ENCODE results near the gene C8G. TPM values are rescaled to one million over a fixed set of nuclear protein-coding genes. Genes with fewer than 3 reads are reported as not detected.

Gene C8G
- total and polyA plus RNA-seq, 2 of the 4 experiments (the other 2 are of a cell fraction), result 0.80 TPM; not detected in 1

DNA sequence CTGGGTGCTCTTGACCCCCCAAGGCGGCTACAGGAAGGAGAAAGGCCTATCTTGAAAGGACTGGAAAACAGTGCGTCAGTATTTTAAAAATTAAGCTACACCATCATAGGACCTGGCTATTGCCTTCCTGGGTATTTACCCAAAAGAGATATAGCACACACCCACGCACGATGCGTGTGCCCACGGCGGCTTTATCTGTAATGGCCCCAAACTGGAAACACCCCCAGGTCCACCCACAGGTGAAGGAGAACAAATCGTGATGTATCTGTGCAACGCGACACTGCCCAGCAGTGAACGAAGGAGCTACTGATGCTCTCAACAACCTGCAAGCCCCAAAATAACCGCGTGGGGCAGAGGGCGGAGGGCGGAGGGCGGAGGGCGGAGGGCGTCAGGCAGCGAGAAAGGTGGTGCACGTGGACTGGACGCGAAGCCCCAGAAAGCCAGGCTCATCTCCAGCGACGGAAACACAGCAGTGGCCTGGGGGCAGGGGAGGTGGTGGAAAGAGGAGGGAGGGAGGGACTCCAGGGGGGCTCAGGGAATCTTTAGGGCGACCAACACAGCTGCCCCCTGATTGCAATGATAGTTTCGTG lies 19.9 kb downstream of the C8G start:
- Histone ChIP-seq H4K91ac (ENCODE audit: insufficient read depth, low read depth, low read length) (no peak overlapping the region), H2BK15ac (ENCODE audit: low read depth, low read length) (no peak overlapping the region), H3K36me3 (ENCODE audit: control insufficient read depth, insufficient read depth, low read length) (no peaks in the 10 kb centered on the region), H3K9me3 (ENCODE audit: control insufficient read depth, insufficient read depth, low read length) (no peaks in the 10 kb centered on the region), H3K18ac (ENCODE audit: low read depth, low read length) (no peak overlapping the region), H3K9me1 (ENCODE audit: insufficient read depth, low read length) (peaks cover 2% of the 10 kb centered on the region; the same call in 1 of the 2 replicates), H3K23ac (ENCODE audit: low read depth, low read length) (no peak overlapping the region), H3K4ac (ENCODE audit: low read depth, low read length) (no peak overlapping the region), H2AK5ac (ENCODE audit: low read depth, low read length) (no peak overlapping the region), H3K27me3 (ENCODE audit: control insufficient read depth, insufficient read depth, low read length) (peaks cover 20% of the 10 kb centered on the region), H2BK20ac (ENCODE audit: low read depth, low read length) (no peak overlapping the region), H2AFZ (replicated peaks; ENCODE audit: low read length, poor library complexity) (no peak overlapping the region), H3K4me3 (ENCODE audit: insufficient read depth, low read depth, low read length) (no peak overlapping the region), H4K8ac (ENCODE audit: low read depth in 2 of 2, low read length in 2 of 2) (no peak overlapping the region), H2AK9ac (replicated peaks; ENCODE audit: low read depth, low read length, poor library complexity) (no peak overlapping the region), H4K20me1 (ENCODE audit: insufficient read depth, low read length) (no peaks in the 10 kb centered on the region), H3K79me1 (ENCODE audit: low read depth in 1 of 2, low read length in 2 of 2) (no peaks in the 10 kb centered on the region), H3K4me1 (ENCODE audit: control insufficient read depth, insufficient read depth, low read length) (no peaks in the 10 kb centered on the region), H2BK5ac (ENCODE audit: low read depth, low read length, poor library complexity, severe bottlenecking) (no peak overlapping the region), H3K56ac (ENCODE audit: extremely low read depth, insufficient read depth, low read length) (no peak overlapping the region), H4K5ac (ENCODE audit: low read depth, low read length) (no peak overlapping the region), H3K14ac (replicated peaks; ENCODE audit: low read depth, low read length) (no peak overlapping the region), H3K27ac (ENCODE audit: insufficient read depth, low read length) (no peak overlapping the region), H3K9ac (ENCODE audit: low read depth, low read length) (no peak overlapping the region), H2BK120ac (ENCODE audit: low read depth, low read length) (no peak overlapping the region), H3K4me2 (ENCODE audit: low read depth, low read length) (no peak overlapping the region)
- intact Hi-C loops (cut with micrococcal nuclease), result no loop called here
- in situ Hi-C loops (cut with MboI; ENCODE audit: low sequenced_read_pairs), result no loop called here
- WGBS, 2 experiments (ENCODE audit: extremely low coverage in 2 of 2, insufficient read length in 1 of 2), result 83% methylated on average over 8 of the region's 26 CpGs; no CpG with 5 or more reads in 1 of the 2 experiments
- DNase-seq, result no peak
- no TSS peak for BruUV-seq (replicated peaks)
- dilution Hi-C loops (cut with HindIII; ENCODE audit: low sequenced_read_pairs, unreplicated experiment), result no loop called here
- TF ChIP-seq BHLHE40 (IDR thresholded peaks at IDR 0.05; ENCODE audit: low read depth, low read length) (no peak), NFE2L2 (IDR thresholded peaks at IDR 0.05; ENCODE audit: low read depth, low read length) (no peak), CEBPB (IDR thresholded peaks at IDR 0.05; ENCODE audit: low read depth, low read length) (no peak), POLR2A (IDR thresholded peaks at IDR 0.05; ENCODE audit: low read depth, low read length) (no peak), SMC3 (IDR thresholded peaks at IDR 0.05; ENCODE audit: low read depth, low read length) (no peak), RFX5 (IDR thresholded peaks at IDR 0.05; ENCODE audit: low read depth, low read length) (no peak), FOS (IDR thresholded peaks at IDR 0.05; ENCODE audit: low read depth, low read length) (no peak), RAD21 (IDR thresholded peaks at IDR 0.05; ENCODE audit: low read length) (no peak), MAFK (IDR thresholded peaks at IDR 0.05; ENCODE audit: low read depth, low read length) (no peak), RCOR1 (IDR thresholded peaks at IDR 0.05; ENCODE audit: insufficient replicate concordance, low read length) (no peak), MXI1 (IDR thresholded peaks at IDR 0.05; ENCODE audit: borderline replicate concordance, low read depth, low read length) (no peak), MAZ (IDR thresholded peaks at IDR 0.05; ENCODE audit: borderline replicate concordance, low read depth, low read length) (no peak), CHD1 (IDR thresholded peaks at IDR 0.05; ENCODE audit: low read depth, low read length) (no peak)
- TF ChIP-seq, protein P1, sequence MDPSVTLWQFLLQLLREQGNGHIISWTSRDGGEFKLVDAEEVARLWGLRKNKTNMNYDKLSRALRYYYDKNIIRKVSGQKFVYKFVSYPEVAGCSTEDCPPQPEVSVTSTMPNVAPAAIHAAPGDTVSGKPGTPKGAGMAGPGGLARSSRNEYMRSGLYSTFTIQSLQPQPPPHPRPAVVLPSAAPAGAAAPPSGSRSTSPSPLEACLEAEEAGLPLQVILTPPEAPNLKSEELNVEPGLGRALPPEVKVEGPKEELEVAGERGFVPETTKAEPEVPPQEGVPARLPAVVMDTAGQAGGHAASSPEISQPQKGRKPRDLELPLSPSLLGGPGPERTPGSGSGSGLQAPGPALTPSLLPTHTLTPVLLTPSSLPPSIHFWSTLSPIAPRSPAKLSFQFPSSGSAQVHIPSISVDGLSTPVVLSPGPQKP (IDR thresholded peaks at IDR 0.05; ENCODE audit: borderline replicate concordance, low read depth, low read length), result no peak
- TF ChIP-seq, protein P2, sequence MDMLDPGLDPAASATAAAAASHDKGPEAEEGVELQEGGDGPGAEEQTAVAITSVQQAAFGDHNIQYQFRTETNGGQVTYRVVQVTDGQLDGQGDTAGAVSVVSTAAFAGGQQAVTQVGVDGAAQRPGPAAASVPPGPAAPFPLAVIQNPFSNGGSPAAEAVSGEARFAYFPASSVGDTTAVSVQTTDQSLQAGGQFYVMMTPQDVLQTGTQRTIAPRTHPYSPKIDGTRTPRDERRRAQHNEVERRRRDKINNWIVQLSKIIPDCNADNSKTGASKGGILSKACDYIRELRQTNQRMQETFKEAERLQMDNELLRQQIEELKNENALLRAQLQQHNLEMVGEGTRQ (IDR thresholded peaks at IDR 0.05; ENCODE audit: low read depth, low read length), result no peak
- TF ChIP-seq, protein P3, sequence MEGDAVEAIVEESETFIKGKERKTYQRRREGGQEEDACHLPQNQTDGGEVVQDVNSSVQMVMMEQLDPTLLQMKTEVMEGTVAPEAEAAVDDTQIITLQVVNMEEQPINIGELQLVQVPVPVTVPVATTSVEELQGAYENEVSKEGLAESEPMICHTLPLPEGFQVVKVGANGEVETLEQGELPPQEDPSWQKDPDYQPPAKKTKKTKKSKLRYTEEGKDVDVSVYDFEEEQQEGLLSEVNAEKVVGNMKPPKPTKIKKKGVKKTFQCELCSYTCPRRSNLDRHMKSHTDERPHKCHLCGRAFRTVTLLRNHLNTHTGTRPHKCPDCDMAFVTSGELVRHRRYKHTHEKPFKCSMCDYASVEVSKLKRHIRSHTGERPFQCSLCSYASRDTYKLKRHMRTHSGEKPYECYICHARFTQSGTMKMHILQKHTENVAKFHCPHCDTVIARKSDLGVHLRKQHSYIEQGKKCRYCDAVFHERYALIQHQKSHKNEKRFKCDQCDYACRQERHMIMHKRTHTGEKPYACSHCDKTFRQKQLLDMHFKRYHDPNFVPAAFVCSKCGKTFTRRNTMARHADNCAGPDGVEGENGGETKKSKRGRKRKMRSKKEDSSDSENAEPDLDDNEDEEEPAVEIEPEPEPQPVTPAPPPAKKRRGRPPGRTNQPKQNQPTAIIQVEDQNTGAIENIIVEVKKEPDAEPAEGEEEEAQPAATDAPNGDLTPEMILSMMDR (conservative IDR thresholded peaks at IDR 0.05; ENCODE audit: low read depth, low read length), result no peak
- POLR2A ChIA-PET (ENCODE audit: unreplicated experiment), result no interaction called here
- CTCF ChIA-PET, result interaction anchor here (1.0 kb wide), 1 partner anchor 11 kb away, joined by 3 read pairs; no protein-coding TSS in a partner anchor
- ATAC-seq (ENCODE audit: low read depth), result no peak

Measured in IMR-90 (cell line).